ENCODE results near the gene TCF4. TPM values are rescaled to one million over a fixed set of nuclear protein-coding genes. Genes with fewer than 3 reads are reported as not detected.

Gene TCF4
- total and polyA plus RNA-seq, 10 donors, result 14.6 to 200 (median 153) TPM

DNA sequence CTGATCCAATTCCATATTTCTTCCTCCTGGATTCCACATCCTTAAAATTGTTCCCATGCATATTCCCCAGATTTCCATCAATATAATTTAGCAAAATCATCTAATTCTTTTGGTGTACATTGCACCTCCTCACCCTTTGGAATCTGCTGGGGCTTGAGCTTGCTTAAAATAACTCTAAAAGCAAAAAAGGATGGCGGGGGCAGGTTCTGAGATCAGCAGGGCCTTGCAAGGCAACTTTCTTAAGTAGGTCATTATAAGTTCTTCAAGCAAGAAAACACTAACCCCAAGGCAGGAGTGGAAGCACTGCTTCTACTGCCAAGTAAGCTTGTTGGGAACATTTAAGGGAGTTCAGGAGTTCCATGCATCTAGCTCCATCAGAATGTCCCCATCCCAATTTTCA is 374.4 kb downstream of the TCF4 start:
- H3K9me3 ChIP-seq, result no peaks in the 10 kb centered on the region
- H3K4me1 ChIP-seq, result no peaks in the 10 kb centered on the region
- TF ChIP-seq POLR2AphosphoS5 (IDR thresholded peaks at IDR 0.05), result no peak
- TF ChIP-seq POLR2A (IDR thresholded peaks at IDR 0.05), result no peak
- TF ChIP-seq, protein P1, sequence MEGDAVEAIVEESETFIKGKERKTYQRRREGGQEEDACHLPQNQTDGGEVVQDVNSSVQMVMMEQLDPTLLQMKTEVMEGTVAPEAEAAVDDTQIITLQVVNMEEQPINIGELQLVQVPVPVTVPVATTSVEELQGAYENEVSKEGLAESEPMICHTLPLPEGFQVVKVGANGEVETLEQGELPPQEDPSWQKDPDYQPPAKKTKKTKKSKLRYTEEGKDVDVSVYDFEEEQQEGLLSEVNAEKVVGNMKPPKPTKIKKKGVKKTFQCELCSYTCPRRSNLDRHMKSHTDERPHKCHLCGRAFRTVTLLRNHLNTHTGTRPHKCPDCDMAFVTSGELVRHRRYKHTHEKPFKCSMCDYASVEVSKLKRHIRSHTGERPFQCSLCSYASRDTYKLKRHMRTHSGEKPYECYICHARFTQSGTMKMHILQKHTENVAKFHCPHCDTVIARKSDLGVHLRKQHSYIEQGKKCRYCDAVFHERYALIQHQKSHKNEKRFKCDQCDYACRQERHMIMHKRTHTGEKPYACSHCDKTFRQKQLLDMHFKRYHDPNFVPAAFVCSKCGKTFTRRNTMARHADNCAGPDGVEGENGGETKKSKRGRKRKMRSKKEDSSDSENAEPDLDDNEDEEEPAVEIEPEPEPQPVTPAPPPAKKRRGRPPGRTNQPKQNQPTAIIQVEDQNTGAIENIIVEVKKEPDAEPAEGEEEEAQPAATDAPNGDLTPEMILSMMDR (IDR thresholded peaks at IDR 0.05 in 8 of 11, conservative IDR thresholded peaks at IDR 0.05 in 3 of 11), result no peak
- no peaks in the 10 kb centered on the region for H3K27me3 ChIP-seq (replicated peaks in 1 of 7)
- DNase-seq, result no peak
- WGBS, 5 donors, result 80 to 94% (median 83%) methylated on average over 1 of the region's 1 CpG
- no peak overlapping the region for H3K27ac ChIP-seq
- H3K4me3 ChIP-seq, result no peak overlapping the region
- intact Hi-C loops (cut with DNase I; ENCODE audit: low total_unique reads), result no loop called here
- no peaks in the 10 kb centered on the region for H3K36me3 ChIP-seq

DNA sequence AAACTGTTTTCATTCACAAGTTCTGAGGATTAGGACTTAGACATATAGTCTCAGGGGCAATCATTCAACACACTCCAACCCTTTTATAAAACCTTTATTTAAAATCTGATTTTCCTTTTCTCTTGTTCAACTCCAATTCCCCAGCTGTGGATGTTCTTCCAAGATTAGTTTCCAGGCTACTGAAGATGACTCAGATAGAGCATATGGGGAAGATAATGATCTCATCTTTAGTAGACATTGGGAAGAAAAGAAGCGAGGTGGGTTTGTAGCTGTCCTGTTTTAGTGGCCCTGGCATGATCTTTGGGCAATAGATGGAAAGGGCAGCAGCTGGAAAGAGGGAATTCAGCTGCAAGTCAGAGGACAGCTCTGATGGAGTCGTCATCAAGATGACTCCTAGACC is 381.1 kb downstream of the TCF4 start:
- Histone ChIP-seq H3K36me3 (no peaks in the 10 kb centered on the region), H3K27me3 (replicated peaks in 1 of 7) (no peaks in the 10 kb centered on the region), H3K4me1 (no peaks in the 10 kb centered on the region), H3K4me3 (no peak overlapping the region), H3K27ac (no peak overlapping the region), H3K9me3 (peaks cover 0 to 9% (median 0%) of the 10 kb centered on the region in 8 donors)
- DNase-seq, result no peak
- WGBS, 5 donors, result 58 to 79% (median 70%) methylated on average over 2 of the region's 2 CpGs
- intact Hi-C loops (cut with DNase I; ENCODE audit: low total_unique reads), result no loop called here
- TF ChIP-seq POLR2A (IDR thresholded peaks at IDR 0.05), result no peak
- TF ChIP-seq POLR2AphosphoS5 (IDR thresholded peaks at IDR 0.05), result no peak
- TF ChIP-seq, protein P1 (IDR thresholded peaks at IDR 0.05 in 8 of 11, conservative IDR thresholded peaks at IDR 0.05 in 3 of 11), result no peak

DNA sequence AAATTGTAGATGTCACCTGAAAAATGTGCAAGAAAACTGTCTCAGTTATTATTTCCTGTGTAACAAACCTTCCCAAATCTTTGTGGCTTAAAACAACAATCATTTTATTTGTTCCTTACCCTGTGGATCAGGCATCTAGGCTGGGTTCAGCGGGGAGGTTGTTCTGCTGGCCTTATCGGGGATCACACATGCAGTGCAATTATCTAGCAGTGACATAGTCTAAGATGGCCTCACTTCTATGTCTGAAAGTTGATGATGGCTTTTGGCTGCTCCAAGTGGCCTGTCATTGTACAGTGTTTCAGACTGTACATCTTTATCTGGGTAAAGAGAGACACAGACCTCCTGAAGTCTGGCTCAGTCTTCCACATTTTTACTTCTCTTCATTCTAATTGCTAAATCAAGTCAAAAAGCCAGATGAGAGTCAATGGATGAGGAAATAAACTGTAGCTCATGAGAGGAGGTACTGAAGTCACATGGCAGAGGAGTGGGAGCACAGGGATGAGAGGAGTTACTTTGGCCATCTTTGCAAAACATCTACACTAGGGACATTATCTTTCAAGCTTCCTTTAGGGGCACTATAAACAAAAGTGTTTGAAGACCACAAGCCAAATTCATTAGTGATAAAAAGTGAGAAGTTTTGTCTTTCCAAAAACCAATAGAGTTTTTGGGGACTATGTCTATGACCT is 385.6 kb downstream of the TCF4 start:
- Histone ChIP-seq H3K36me3 (no peaks in the 10 kb centered on the region), H3K9me3 (peaks cover 0 to 9% (median 0%) of the 10 kb centered on the region in 8 donors), H3K27ac (no peak overlapping the region), H3K4me1 (no peaks in the 10 kb centered on the region), H3K4me3 (no peak overlapping the region), H3K27me3 (replicated peaks in 1 of 7) (no peaks in the 10 kb centered on the region)
- no peak for DNase-seq
- intact Hi-C loops (cut with DNase I; ENCODE audit: low total_unique reads), result no loop called here
- WGBS, 5 donors, result 91 to 98% (median 95%) methylated on average over 2 of the region's 2 CpGs
- TF ChIP-seq POLR2A (IDR thresholded peaks at IDR 0.05), result no peak
- TF ChIP-seq, protein P1 (IDR thresholded peaks at IDR 0.05 in 8 of 11, conservative IDR thresholded peaks at IDR 0.05 in 3 of 11), result no peak
- no peak for TF ChIP-seq POLR2AphosphoS5 (IDR thresholded peaks at IDR 0.05)

DNA sequence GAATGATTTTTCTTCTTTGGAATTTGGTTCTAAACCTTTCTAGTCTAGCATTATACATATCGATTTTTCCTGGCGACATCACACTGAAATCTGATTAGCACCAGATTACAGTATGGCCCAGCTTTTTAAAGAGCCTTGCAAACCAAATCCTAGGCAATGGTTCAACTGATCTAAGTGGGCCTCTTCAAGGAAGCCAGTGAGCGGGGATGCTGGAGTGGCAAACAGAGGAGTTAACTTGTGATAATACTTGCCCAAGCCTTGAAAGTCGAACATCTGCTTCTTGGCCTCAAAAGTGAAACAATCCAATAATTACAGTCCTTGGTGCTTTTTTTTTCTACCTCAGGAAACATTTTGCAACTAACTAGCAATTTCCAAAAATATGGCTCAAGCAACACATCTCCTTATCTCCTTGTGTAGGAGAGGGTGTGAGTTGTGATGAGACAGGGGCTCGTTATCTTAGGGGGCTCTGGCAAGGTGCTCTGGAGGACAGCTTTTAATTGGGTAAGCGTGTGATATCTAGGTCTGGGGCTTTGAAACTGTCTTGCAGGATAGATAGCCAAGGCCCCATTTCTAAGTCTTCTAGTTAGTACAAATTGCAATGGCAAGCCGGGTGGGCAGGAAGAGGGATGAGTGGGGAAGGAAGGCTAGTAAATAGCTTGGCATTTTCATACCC is 388.6 kb downstream of the TCF4 start:
- TF ChIP-seq, protein P1 (IDR thresholded peaks at IDR 0.05 in 8 of 11, conservative IDR thresholded peaks at IDR 0.05 in 3 of 11), result no peak
- TF ChIP-seq POLR2AphosphoS5 (IDR thresholded peaks at IDR 0.05), result no peak
- no peak for TF ChIP-seq POLR2A (IDR thresholded peaks at IDR 0.05)
- H3K36me3 ChIP-seq, result no peaks in the 10 kb centered on the region
- H3K4me3 ChIP-seq, result no peak overlapping the region
- intact Hi-C loops (cut with DNase I; ENCODE audit: low total_unique reads), result no loop called here
- DNase-seq, result no peak
- WGBS, 5 donors, result 72 to 81% (median 77%) methylated on average over 7 of the region's 7 CpGs
- H3K4me1 ChIP-seq, result no peaks in the 10 kb centered on the region
- H3K27ac ChIP-seq, result no peak overlapping the region
- H3K27me3 ChIP-seq (replicated peaks in 1 of 7), result no peaks in the 10 kb centered on the region
- peaks cover 0 to 9% (median 0%) of the 10 kb centered on the region in 8 donors for H3K9me3 ChIP-seq

Data from spleen (tissue), 11 donors.